ENCODE measurements around the gene ATP2B2.

ATP2B2 gene

GRCh38 chr3:10518506-10519150, 13.2 kb upstream of the ATP2B2 start:
- H3K4me3 ChIP-seq (ENCODE audit: low read length): no peak overlapping the region
- DNase-seq (ENCODE audit: low read depth): no peak
- no peak for TF ChIP-seq CTCF (IDR thresholded peaks at IDR 0.05; ENCODE audit: insufficient read depth, low read depth, low read length, missing control alignments)

GRCh38 chr3:10517627-10518026, 12.2 kb upstream of the ATP2B2 start:
- no peak overlapping the region for H3K4me3 ChIP-seq (ENCODE audit: low read length)
- DNase-seq (ENCODE audit: low read depth): no peak
- TF ChIP-seq CTCF (IDR thresholded peaks at IDR 0.05; ENCODE audit: insufficient read depth, low read depth, low read length, missing control alignments): no peak

GRCh38 chr3:10516544-10517452, 11.4 kb upstream of the ATP2B2 start:
- no peak for TF ChIP-seq CTCF (IDR thresholded peaks at IDR 0.05; ENCODE audit: insufficient read depth, low read depth, low read length, missing control alignments)

GRCh38 chr3:10515884-10516495, 10.6 kb upstream of the ATP2B2 start:
- no peak for DNase-seq (ENCODE audit: low read depth)
- no peak overlapping the region for H3K4me3 ChIP-seq (ENCODE audit: low read length)
- TF ChIP-seq CTCF (IDR thresholded peaks at IDR 0.05; ENCODE audit: insufficient read depth, low read depth, low read length, missing control alignments): no peak

More at GRCh38 chr3:10516544-10517452, 11.4 kb upstream of the ATP2B2 start:
- DNase-seq (ENCODE audit: low read depth): no peak
- H3K4me3 ChIP-seq (ENCODE audit: low read length): no peak overlapping the region

GRCh38 chr3:10515396-10515795, 10.0 kb upstream of the ATP2B2 start:
- no peak for TF ChIP-seq CTCF (IDR thresholded peaks at IDR 0.05; ENCODE audit: insufficient read depth, low read depth, low read length, missing control alignments)
- DNase-seq (ENCODE audit: low read depth): no peak
- no peak overlapping the region for H3K4me3 ChIP-seq (ENCODE audit: low read length)

GRCh38 chr3:10514407-10515069, 9.2 kb upstream of the ATP2B2 start:
- no peak overlapping the region for H3K4me3 ChIP-seq (ENCODE audit: low read length)
- DNase-seq (ENCODE audit: low read depth): no peak

More at GRCh38 chr3:10514407-10515069, 9.2 kb upstream of the ATP2B2 start:
- TF ChIP-seq CTCF (IDR thresholded peaks at IDR 0.05; ENCODE audit: insufficient read depth, low read depth, low read length, missing control alignments): no peak

Data from epithelial cell of esophagus (primary cell).